Endothelial cell of umbilical vein (primary cell): ENCODE measurements around the gene FBXL13. TPM values are rescaled to one million over a fixed set of nuclear protein-coding genes. Genes with fewer than 3 reads are reported as not detected.

Source experiments
- BruUV-seq: library from RNA; stranded (reverse); fragments of 400-500 nt; replicated peaks from 2 replicates; lab custom pipeline; 2021; lab: Mats Ljungman, UMichigan
- CTCF ChIA-PET: fragments of 300-600, 350-600 bp; sonication (Branson Sonifier 250); formaldehyde crosslinking; loops from one replicate; lab custom pipeline; 2021; ENCODE audit warnings: antibody characterized with exemption, inconsistent platforms; lab: Charles Lee
- POLR2A ChIA-PET: fragments of 300-600, 350-600 bp; sonication (Branson Sonifier 250); formaldehyde crosslinking; loops from one replicate; lab custom pipeline; 2021; ENCODE audit warnings: antibody characterized with exemption, inconsistent platforms; lab: Charles Lee
- DNase-seq: peaks from one replicate; pipeline ENCODE4 v3.0.0-alpha.2; 2011; ENCODE audit warnings: low read depth, low spot score
- FAIRE-seq: peaks from 2 replicates; lab custom pipeline; 2011; peaks lifted over from hg19 to GRCh38; lab: Jason Lieb, UNC
- H2AFZ ChIP-seq: 2 replicates; pipeline ENCODE4 v1.6.0; 2012; ENCODE audit warnings: low read depth, low read length, control low read depth, inconsistent platforms
- H3K27ac ChIP-seq: 2 replicates; pipeline ENCODE4 v1.5.1; 2011; ENCODE audit warnings: low read depth, mild to moderate bottlenecking, control low read depth, low read length, moderate library complexity; ENCODE audit not compliant: insufficient read depth
- H3K27me3 ChIP-seq, 2 experiments: 2 replicates each; pipeline versions ENCODE4 v1.6.0 to v1.6.1; 2011; ENCODE audit warnings: low read length in 2 of 2, mixed read lengths in 1 of 2; ENCODE audit not compliant: control insufficient read depth in 2 of 2, insufficient read depth in 2 of 2
- H3K36me3 ChIP-seq, 2 experiments: 2 replicates in 1 of 2; 3 replicates in 1 of 2; pipeline ENCODE4 v1.5.1; 2011; ENCODE audit warnings: low read length in 2 of 2, mild to moderate bottlenecking in 1 of 2, moderate library complexity in 1 of 2; ENCODE audit not compliant: control insufficient read depth in 2 of 2, insufficient read depth in 2 of 2; ENCODE audit errors: extremely low read depth in 1 of 2
- H3K4me1 ChIP-seq: 3 replicates; pipeline ENCODE4 v1.5.1; 2011; ENCODE audit warnings: mild to moderate bottlenecking, low read length; ENCODE audit not compliant: control insufficient read depth, insufficient read depth; ENCODE audit errors: extremely low read depth
- H3K4me2 ChIP-seq: 2 replicates; pipeline ENCODE4 v1.6.1; 2011; ENCODE audit warnings: low read length, control low read depth, mixed read lengths; ENCODE audit not compliant: insufficient read depth
- H3K4me3 ChIP-seq, 3 experiments: fragments of 200-600 bp in 1 of 3; sonication (generic), shearing (Covaris generic) in 1 of 3; replicated peaks in 1 of 3; 2 replicates each; pipeline ENCODE4 v1.5.1; 2011 to 2016; ENCODE audit warnings: control low read depth in 3 of 3, low read length in 3 of 3, mild to moderate bottlenecking in 2 of 3, inconsistent platforms in 1 of 3, low read depth in 1 of 3, moderate library complexity in 1 of 3; ENCODE audit not compliant: insufficient read depth in 1 of 3
- H3K79me2 ChIP-seq: 2 replicates; pipeline ENCODE4 v1.6.0; 2012; ENCODE audit warnings: low read length, inconsistent platforms; ENCODE audit not compliant: control insufficient read depth, insufficient read depth
- H3K9ac ChIP-seq: replicated peaks from 2 replicates; pipeline ENCODE3; 2011; ENCODE audit warnings: low read length, control low read depth; ENCODE audit not compliant: insufficient read depth; ENCODE audit errors: extremely low read depth
- H3K9me1 ChIP-seq: replicated peaks from 3 replicates; pipeline ENCODE4 v1.6.0; 2011; ENCODE audit warnings: mild to moderate bottlenecking, low read length; ENCODE audit not compliant: control insufficient read depth, insufficient read depth; ENCODE audit errors: extremely low read depth
- H3K9me3 ChIP-seq: replicated peaks from 2 replicates; pipeline ENCODE4 v1.5.1; 2012; ENCODE audit warnings: low read length, inconsistent platforms; ENCODE audit not compliant: control insufficient read depth, insufficient read depth
- H4K20me1 ChIP-seq: replicated peaks from 2 replicates; pipeline ENCODE3; 2011; ENCODE audit warnings: mild to moderate bottlenecking, low read length; ENCODE audit not compliant: control insufficient read depth, insufficient read depth; ENCODE audit errors: extremely low read depth
- CTCF ChIP-seq, 2 donors: IDR thresholded peaks; 1 replicate in 1 of 2; 2 replicates in 1 of 2; pipeline ENCODE4 v1.5.1; 2011; ENCODE audit warnings: low read length in 2 of 2, mild to moderate bottlenecking in 2 of 2, moderate library complexity in 2 of 2, control low read depth in 1 of 2, inconsistent platforms in 1 of 2, low read depth in 1 of 2; ENCODE audit not compliant: insufficient read depth in 1 of 2; ENCODE audit errors: extremely low read depth in 1 of 2
- EZH2 ChIP-seq: IDR thresholded peaks from 2 replicates; pipeline ENCODE4 v1.6.1; 2012; ENCODE audit warnings: borderline replicate concordance, low read depth, mild to moderate bottlenecking, moderate library complexity, low read length, inconsistent platforms; ENCODE audit not compliant: severe bottlenecking
- FOS ChIP-seq: IDR thresholded peaks from 2 replicates; pipeline ENCODE4 v1.6.1; 2011; ENCODE audit warnings: mild to moderate bottlenecking, low read length, moderate library complexity, borderline replicate concordance; ENCODE audit not compliant: insufficient read depth
- GATA2 ChIP-seq: IDR thresholded peaks from 2 replicates; pipeline ENCODE4 v1.7.0; 2011; ENCODE audit warnings: low read depth, mild to moderate bottlenecking, moderate library complexity, mixed read lengths, low read length; ENCODE audit not compliant: insufficient read length, insufficient read depth
- JUN ChIP-seq: IDR thresholded peaks from 2 replicates; pipeline ENCODE4 v1.6.1; 2011; ENCODE audit warnings: borderline replicate concordance, low read depth; ENCODE audit not compliant: insufficient read length, insufficient read depth
- MAX ChIP-seq: IDR thresholded peaks from 2 replicates; pipeline ENCODE4 v1.6.1; 2011; ENCODE audit not compliant: insufficient read depth, insufficient read length
- MYC ChIP-seq: IDR thresholded peaks from one replicate; pipeline ENCODE4 v1.6.1; 2011; ENCODE audit warnings: mild to moderate bottlenecking, low read depth, low read length
- POLR2A ChIP-seq: IDR thresholded peaks from 2 replicates; pipeline ENCODE4 v1.6.1; 2012; ENCODE audit warnings: low read depth, mild to moderate bottlenecking, control low read depth, low read length
- POLR2AphosphoS5 ChIP-seq: IDR thresholded peaks from 2 replicates; pipeline ENCODE4 v1.6.1; 2012; ENCODE audit warnings: low read depth, mild to moderate bottlenecking, control low read depth, low read length, moderate library complexity; ENCODE audit not compliant: insufficient read depth
- dilution Hi-C: fragments of 300-500 bp; cut with MboI; formaldehyde crosslinking; loops from one replicate; pipeline ENCODE4 v1.15.0; 2019; ENCODE audit warnings: low sequenced_read_pairs; ENCODE audit not compliant: extremely low pct_ligation_motif_present
- intact Hi-C: fragments of 100-400 bp; cut with micrococcal nuclease; formaldehyde crosslinking; loops from one replicate; pipeline ENCODE4 v1.10.0; 2022
- polyA plus RNA-seq, 4 experiments: library from polyadenylated mRNA; depleted of rRNA in 3 of 4; stranded (reverse) in 3 of 4; unstranded in 1 of 4; fragments of >200 nt; gene quantifications; 2 replicates each; pipeline versions ENCODE4 v1.2.1 to v1.2.3, GENCODE V29; 2011 to 2012; ENCODE audit warnings: missing spikeins in 1 of 4
- total RNA-seq: library from RNA; stranded (reverse); gene quantifications from 2 replicates; pipeline ENCODE4 v1.2.3, GENCODE V29; 2021

FBXL13 gene
- total and polyA plus RNA-seq, 2 donors (not counting 3 experiments of a cell fraction or from before 2014, with no cell fraction given), result 3.9 to 4.6 TPM

- POLR2A ChIA-PET, result no interaction called here
- H3K27me3 ChIP-seq, result no peaks in the 10 kb centered on the region
- no peak overlapping the region for H3K4me3 ChIP-seq
- no peaks in the 10 kb centered on the region for H3K9me3 ChIP-seq
- H4K20me1 ChIP-seq, result no peaks in the 10 kb centered on the region
- H3K4me1 ChIP-seq, result no peaks in the 10 kb centered on the region
- no peaks in the 10 kb centered on the region for H3K9me1 ChIP-seq
- DNase-seq, result no peak
- H3K79me2 ChIP-seq, result no peaks in the 10 kb centered on the region
- H3K27ac ChIP-seq, result no peak overlapping the region
- H2AFZ ChIP-seq, result no peak overlapping the region
- intact Hi-C loops, result no loop called here
- CTCF ChIA-PET, result no interaction called here
- H3K9ac ChIP-seq, result no peak overlapping the region
- no peak for FAIRE-seq
- H3K4me2 ChIP-seq, result no peak overlapping the region
- no peak for TF ChIP-seq MYC
- TF ChIP-seq FOS, result no peak
- TF ChIP-seq POLR2AphosphoS5, result no peak
- no peak for TF ChIP-seq JUN
- no peak for TF ChIP-seq CTCF (IDR thresholded peaks at IDR 0.05; ENCODE audit: extremely low read depth in 1 of 2, insufficient read depth in 1 of 2, low read depth in 1 of 2, low read length in 2 of 2)
- no peak for TF ChIP-seq GATA2
- dilution Hi-C loops, result no loop called here
- H3K36me3 ChIP-seq, result no peaks in the 10 kb centered on the region
- no TSS peak for BruUV-seq
Measured at GRCh38 chr7:103114576-103115008, 40.0 kb upstream of the FBXL13 start.

GRCh38 chr7:103113164-103113563 lies 38.6 kb upstream of the FBXL13 start:
- Histone ChIP-seq H3K9me1 (no peaks in the 10 kb centered on the region), H3K79me2 (no peaks in the 10 kb centered on the region), H3K9ac (no peak overlapping the region), H4K20me1 (no peaks in the 10 kb centered on the region), H3K36me3 (no peaks in the 10 kb centered on the region), H3K27ac (no peak overlapping the region), H3K4me2 (no peak overlapping the region), H3K9me3 (no peaks in the 10 kb centered on the region), H3K4me1 (no peaks in the 10 kb centered on the region), H3K4me3 (no peak overlapping the region), H2AFZ (no peak overlapping the region), H3K27me3 (no peaks in the 10 kb centered on the region)
- DNase-seq, result no peak
- ChIA-PET POLR2A (no interaction called here), CTCF (no interaction called here)
- no TSS peak for BruUV-seq
- no peak for TF ChIP-seq MYC
- no peak for TF ChIP-seq POLR2A
- no peak for TF ChIP-seq MAX
- TF ChIP-seq EZH2, result no peak
- no peak for TF ChIP-seq CTCF (IDR thresholded peaks at IDR 0.05; ENCODE audit: extremely low read depth in 1 of 2, insufficient read depth in 1 of 2, low read depth in 1 of 2, low read length in 2 of 2)
- no peak for TF ChIP-seq GATA2
- no peak for TF ChIP-seq POLR2AphosphoS5
- no peak for TF ChIP-seq FOS
- dilution Hi-C loops (no loop called here), intact Hi-C loops (no loop called here)
- FAIRE-seq, result no peak
